NCI-H2171 treated with DMSO at 0.1 percent for 48 hours (cell line): ENCODE results near the gene WDR48.

Experiments
- DNase-seq: peaks from one replicate; lab custom pipeline; 2025; lab: John Stamatoyannopoulos, UW

Gene WDR48

DNA sequence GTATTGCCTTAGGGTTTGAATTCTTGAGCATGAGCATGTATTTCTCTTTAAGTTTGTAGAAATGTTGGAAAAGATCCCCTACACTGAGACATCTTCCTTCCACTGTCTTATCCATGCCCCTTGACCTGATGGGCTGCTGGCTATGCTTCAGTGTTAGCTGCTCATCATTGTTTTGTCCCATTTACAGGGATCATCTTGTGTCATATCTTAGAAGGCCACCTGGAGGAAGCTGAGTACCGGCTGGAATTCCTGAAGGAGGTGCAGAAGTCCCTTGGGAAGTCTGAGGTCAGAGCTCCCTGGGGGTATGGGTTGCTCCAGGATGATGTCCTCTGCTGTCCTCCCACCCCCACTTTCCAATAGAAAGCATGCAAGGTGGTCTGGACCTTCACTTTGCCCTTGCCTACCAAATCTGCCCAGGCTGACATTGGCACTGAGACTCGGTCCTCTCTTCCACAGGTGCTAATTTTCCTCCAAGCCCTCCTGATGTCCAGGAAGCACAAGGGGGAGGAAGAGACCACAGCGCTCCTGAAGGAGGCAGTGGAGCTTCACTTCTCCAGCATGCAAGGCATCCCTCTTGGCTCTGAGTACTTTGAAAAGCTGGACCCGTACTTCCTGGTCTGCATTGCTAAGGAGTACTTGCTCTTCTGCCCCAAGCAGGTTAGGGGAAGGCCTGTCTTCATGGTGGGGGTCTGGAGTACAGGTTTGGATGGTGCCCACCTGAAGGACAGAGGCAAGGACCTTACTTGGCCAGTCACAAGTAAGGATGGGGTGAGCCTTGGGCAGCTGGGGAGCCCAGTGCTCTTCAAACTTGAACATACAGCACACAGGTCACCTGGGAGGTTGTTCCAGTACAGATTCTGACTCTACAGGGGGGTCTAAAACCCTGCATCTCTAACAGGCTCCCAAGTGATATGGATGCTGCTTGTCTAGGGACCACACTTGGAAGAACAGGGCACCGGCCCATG lies 73.3 kb downstream of the WDR48 start:
- DNase-seq: no peak

DNA sequence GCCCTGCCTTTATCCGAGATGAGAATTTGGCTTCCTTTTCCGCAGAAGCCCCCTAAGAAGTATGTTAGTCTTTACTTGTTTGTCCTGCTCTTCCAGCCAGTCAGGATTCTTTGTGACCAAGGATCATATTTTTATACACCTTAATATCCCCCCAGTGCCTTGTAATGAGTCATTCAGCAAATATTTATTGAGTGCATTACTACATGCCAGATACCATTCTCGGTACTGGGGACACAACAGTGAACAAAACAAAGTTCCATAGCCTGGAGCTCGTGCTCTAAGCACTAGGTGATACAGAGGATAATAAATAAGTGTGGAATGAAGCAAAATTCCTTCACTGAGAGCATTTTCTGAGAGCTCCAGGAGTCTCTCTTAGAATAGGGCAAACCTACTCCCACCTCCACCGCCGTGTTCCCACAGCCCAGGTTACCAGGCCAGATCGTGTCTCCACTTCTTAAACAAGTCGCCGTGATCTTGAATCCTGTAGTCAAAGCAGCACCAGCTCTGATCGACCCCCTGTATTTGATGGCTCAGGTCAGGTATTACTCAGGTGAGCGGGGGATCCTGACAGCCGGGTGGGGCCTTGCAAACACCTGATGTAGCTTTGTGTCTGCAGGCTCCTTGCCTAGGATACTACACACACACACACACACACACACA lies 74.2 kb downstream of the WDR48 start:
- DNase-seq: no peak

DNA sequence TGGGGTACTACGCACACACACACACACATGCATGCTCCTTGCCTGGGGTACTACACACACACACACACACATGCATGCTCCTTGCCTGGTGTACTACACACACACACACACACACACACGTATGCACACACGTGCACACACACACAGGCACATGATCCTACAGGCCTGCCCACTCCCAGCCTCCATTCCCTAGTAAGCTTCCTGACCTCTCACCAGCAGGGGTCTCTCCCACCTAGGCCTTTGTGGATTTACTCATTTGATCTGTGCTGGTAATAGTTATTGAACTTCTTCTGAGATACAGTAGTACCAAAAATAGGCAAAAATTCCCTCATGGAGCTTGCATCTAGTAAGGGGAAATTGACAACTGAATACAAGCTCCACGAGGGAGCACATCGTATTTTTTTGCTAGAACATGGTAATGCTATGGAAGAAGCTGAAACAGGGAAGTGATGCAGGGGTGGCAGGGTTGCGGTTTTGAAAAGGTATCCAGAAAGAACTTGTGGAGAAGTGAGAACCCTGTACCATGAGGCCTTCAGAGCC lies 74.8 kb downstream of the WDR48 start:
- DNase-seq: peak; percentile 12

DNA sequence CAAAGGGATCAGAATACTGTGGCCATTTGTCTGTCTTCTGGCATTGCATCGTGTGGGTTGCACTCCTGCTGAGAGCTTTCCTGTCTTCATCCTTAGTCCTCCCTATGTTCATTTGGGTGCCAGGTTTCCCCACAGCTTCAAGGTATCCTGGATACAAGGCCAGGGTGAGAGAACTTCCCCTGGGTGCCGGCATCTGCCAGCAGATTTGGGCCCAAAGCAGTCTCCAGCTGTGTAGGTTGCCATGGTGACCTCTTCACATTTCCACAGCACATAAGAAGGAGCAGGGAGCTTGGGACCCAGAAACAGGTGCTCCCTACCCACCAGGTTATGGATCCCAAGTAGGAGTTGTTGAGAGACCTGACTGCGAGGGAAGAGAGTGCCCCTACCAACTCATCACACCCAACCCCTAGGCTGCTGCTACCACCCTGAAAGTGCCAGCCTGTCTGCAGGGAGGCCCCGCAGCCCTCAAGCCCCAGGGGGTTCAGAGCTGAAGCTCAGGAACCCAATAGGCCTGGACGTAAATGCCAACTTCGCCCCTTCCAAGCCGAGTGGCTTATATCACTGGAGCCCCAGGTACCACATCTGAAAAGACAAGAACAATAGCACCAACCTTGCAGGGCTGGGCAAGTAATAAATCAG lies 75.6 kb downstream of the WDR48 start:
- peak; percentile 7 for DNase-seq

DNA sequence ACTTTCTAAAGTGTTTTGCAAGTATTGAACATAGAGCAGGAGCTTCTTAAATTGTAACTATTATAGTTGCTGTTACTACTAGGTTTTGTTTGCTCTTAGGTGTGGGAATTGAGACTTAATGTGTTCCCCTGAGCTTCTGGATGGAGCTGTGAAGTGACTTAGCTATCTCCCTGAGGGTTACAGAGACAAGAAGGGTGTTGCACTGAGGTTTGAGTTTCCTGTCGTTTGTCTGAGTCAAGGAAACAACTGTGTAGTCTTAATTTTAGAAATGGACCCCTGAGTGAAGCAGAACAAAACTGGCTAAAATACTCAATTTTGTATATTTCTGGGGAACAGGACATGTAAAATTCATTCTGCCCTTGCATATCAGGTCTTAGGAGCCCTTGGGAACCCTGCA lies 76.1 kb downstream of the WDR48 start:
- no peak for DNase-seq

DNA sequence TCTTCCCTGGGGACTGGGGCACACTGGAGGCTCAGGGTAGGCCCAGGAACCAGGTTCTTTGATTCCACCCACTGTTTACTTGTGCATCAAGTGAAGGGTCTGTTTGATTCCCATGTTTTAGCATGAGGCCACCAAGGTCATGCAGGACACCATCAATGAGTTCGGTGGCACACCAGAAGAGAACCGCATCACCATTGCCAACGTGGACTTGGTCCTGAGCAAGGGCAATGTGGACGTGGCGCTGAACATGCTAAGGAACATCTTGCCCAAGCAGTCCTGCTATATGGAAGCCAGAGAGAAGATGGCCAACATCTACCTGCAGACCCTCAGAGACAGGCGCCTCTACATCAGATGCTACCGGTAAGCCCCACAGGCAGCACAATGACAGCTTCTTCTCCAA lies 77.1 kb downstream of the WDR48 start:
- DNase-seq: no peak

DNA sequence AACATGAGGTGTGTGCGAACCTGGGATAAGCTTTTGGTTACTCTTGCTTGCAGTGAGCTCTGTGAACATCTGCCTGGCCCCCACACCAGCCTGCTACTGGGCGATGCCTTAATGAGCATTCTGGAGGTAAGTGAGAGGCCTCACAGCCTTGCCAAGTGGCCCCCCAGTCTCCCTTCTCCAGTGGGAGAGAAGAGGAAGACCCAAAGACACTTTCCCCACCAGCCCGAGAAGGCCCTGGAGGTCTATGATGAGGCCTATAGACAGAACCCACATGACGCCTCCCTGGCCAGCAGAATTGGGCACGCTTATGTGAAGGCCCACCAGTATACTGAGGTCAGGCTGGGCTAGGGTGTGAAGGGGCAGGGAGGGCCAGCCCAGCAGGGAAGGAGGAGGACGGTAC lies 78.2 kb downstream of the WDR48 start:
- no peak for DNase-seq

DNA sequence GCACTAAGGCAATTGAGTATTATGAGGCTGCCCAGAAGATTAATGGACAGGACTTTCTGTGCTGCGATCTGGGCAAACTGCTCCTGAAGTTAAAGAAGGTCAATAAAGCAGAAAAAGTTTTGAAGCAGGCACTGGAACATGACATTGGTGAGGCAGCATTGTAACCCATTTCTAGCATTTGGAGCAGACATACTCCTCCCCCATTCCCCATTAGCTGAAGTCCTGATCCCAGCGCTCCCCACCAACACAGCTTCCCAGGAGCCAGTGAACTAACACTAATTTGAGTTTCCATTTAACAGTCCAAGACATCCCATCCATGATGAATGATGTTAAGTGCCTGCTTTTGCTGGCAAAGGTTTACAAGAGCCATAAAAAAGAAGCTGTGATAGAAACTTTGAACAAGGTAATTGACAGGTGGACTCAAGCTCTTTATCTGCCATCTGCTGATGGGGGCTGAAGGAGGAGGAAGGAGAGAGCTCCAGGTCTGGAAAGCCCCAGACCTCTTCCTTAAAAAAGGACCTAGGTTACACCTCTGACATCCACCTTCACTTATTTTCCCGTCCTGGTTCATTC lies 79.0 kb downstream of the WDR48 start:
- no peak for DNase-seq

DNA sequence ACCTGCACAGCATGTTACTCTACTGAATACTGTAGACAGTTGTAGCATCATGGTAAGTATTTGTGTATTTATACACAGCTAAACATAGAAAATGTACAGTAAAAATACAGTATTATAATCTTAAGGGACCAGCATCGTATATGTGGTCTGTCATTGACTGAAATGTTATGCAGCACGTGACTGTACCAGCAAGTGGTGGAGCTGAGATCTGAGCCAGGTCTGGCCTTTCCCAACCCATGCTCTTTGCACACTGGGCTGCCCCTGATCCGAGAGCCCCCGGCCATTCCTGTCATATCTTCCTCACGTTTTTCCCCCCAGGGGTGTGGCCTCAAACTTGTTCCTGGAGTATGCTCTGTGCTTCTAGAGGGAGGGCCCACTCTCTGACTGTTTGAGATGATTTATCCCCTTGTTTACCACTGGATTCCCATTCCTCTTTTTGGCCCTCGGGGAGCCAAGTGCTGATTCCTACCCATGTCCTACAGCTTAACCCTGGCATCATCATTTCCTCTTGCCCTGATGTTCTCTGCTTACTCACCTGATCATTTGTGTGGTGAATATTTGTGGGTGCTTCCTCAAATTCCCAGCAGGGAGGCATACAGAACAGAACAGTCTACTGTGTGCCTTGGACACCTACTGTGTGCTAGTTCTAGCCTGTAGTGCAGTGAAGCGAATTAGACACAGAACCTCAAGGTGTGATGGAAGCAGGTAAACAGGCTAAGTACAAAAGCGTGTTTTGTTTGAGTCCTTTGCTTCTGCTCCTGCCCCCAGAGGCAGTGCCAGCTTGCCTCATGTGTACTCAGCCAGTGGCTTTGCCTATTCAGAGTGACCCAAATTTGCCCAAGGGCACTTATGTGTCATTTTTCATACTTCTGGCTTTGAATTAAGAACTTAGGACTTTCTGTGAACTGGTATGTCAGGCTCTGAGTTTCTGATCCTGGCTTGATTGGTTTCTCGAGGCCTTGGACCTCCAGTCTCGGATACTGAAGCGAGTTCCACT lies 80.6 kb downstream of the WDR48 start:
- no peak for DNase-seq

DNA sequence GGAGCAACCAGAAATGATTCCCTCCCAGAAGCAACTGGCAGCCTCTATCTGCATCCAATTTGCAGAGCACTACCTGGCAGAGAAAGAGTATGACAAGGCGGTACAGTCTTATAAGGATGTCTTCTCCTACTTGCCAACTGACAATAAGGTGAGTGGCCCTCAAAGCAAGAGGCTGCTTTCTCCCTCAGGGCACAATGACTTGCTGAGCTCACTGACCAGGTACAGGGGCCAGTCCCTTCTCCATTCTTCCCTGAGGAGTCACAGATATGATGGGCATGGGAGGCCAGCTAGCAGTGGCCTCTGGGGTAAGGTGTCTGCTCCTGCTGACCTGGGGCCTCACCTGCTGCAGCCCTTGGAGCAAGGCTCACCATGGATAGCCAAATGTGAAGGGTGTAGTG lies 81.3 kb downstream of the WDR48 start:
- no peak for DNase-seq

DNA sequence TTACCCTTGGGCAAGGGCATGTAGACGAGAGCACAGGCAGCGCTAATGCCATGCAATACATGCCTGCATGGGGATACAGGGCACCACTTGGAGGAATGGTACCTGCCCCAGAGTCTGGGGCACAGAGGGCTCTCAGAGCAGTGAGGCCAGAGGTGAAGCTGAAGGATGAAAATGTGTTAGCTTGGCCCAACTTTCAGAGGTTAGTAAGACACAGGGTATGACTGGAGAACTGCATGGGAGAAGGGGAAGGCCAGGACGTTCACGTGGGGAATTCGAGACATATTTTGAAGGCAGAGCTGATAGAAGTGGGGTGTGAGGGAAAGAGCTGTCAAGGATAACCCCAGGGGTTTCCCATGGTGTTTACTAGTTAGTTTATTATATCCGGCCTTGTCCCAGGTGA lies 82.0 kb downstream of the WDR48 start:
- no peak for DNase-seq

DNA sequence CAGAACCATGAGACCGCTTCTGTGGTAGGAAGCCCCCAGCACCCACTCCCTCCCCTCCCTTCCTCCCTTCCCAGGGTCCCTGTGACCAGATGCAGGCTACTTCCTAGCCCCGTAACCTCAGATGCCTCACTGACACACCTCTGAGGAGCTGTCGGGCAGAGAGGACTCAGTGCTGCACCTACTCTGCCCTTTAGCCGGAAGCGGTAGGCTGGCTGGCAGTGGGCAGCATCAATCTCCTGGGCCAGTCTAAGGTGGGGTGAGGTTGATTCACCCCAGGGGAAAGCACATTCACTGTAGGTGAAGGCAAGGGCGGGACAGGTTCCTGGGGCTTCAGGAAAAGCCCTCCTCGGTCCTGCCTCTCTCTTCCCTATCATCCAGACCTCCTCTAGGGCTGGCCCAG lies 82.5 kb downstream of the WDR48 start:
- DNase-seq: no peak

DNA sequence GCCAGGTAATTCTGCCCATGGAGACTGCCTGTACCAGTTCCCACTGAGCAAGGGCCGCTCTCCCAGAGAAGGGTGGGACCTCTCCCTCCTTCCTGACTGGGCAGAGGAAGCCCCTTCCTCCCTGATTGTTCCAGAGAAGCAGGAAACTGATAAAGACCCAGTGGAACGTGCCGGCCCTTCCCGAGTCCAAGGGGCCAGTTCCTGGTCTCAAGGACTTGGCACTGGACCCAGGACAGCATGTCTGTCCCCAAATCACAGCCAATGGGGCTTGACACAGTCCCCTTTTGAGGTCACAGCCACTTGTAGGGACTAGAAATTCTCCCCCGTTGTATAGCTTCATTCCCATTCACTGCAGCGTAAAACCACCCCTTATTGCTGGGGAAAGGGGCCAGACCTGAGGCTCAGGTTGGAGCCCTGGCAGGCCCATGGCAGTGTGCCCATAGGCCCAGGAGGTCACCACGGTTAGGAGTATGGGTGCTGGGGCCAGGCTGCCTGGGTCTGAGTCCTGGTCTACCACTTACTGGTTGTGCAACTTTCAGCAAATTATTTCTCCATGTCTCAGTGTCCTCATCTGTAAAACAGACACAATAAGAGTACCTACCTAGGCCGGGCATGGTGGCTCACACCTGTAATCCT lies 83.5 kb downstream of the WDR48 start:
- no peak for DNase-seq

DNA sequence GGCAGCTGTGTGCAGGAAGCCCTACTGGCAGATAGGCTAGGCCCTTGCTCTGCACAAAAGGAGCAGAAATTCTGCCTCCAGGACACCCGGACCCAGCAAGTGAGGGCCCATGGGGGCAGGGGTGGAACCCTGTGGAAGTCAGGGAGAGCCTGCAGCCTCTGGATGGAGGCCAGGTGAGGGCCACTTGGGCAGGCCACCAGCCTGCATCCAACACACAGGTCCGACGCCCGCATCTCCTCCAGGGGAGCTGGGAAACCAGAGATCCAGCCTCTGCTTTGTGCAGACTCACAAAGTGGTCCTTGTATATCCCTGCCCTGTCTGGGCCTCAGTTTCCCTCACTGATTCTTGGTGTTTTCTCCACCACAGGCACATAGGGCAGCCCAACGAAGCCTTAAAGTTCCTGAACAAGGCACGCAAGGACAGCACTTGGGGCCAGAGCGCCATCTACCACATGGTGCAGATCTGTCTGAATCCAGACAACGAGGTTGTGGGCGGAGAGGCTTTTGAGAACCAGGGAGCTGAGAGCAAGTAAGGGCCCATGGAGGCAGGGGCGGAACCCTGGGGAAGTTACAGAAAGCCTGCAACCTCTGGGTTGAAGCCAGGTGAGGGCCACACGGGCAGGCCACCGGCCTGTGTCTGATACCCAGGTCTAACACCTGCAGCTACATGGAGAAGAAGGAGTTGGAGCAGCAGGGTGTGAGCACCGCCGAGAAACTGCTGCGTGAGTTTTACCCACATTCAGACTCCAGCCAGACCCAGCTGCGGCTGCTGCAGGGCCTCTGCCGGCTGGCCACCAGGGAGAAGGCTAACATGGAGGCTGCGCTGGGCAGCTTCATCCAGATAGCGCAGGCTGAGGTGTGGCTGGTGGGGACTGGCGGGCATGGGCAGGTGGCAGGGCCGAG lies 85.0 kb downstream of the WDR48 start:
- DNase-seq: no peak

DNA sequence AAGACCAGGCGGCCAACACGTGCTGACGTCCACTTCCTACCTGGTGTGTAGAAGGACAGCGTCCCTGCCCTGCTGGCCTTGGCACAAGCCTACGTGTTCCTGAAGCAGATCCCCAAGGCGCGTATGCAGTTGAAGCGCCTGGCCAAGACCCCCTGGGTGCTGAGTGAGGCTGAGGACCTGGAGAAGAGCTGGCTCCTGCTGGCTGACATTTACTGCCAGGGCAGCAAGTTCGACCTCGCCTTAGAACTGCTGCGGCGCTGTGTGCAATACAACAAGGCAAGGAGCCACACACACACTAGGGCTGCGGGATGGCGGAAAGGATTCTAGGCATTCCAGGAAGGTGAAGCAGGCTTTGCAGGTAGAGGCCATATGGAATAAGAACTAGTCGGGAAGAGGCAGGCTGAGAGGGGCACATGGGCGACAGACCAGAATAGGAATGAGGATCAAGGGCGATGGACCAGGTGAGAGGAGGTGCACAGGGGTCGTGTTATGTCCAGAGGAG lies 85.7 kb downstream of the WDR48 start:
- no peak for DNase-seq

DNA sequence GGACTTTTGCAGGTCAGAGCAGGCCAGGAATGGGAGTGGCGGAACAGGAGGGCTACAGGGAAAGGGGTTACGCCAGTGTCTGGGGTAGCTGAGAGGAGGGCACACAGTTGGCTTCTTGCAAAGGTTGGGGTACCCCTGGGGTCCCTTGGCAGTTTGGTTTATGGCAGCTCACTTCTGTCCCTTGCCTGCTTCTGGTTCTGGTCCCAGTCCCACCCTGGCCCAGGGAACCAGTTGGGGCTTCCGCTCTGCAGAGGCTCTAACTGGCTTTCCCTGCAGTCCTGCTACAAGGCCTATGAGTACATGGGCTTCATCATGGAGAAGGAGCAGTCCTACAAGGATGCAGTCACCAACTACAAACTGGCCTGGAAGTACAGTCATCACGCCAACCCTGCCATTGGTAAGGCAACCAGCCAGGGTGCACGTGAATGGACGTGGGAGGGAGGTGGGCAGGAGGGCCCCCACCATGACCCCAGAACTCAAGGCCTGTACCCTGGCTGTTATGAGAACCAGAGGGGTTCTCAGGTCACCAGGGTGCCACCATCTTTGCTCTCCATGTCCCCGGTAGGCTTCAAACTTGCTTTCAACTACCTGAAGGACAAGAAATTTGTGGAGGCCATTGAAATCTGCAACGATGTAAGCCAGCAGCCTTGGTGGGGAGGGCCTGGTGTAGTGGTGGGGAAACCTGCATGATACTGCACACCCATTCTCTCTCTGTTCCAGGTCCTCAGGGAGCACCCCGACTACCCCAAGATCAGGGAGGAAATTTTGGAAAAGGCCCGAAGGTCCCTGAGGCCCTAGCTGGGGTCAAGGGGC lies 86.4 kb downstream of the WDR48 start:
- DNase-seq: no peak

DNA sequence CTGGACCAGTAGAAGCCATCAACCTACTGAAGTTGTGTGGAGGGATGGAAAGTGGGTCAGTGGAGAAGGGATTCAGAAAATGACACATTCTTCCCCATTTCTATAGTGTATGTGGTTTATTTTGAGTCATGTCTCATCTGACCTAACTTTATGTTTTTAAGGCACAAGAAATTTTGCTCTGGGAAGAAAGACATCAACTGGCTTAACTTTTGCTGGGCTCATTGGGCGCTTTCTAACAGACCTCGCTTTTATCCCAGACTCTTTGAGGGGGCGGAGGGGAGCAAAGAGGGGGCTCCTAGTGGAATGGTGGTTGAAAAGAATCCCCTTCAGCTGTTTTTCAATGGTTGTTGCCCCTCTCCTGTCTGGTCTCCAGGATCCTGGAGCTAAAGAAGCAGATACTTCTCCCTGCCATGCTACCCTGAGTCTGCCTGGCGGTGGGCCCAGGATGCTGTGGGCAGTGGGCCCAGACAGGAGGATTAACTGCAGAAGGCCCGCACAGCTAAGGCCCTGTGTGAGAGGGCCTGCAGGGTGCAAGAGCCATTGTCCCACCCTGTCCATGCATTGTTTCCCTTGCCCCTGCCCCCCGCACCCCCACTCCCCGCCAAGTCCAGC lies 87.1 kb downstream of the WDR48 start:
- no peak for DNase-seq

DNA sequence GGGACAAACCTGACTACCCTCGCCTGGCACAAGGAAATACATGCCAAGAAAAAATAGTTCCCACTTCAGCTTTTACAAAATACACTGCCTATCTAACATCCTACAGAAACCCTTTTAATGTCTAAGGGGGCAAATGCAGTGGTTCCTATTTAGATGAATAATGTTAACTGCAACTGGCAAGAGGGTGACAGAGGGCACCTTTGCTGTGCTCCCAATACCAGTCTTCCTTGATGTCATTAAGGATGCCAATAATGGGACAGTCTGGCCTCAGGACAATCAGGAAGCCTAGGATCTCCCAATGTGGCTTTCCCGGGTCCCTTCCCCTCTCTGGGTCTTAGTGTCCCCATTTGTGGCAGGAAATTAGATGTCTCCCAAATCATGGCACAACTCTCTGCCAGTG lies 87.6 kb downstream of the WDR48 start:
- DNase-seq: no peak
